Neural progenitor cell (in vitro differentiated cells): Measurements from ENCODE around the gene ZNF414.

Experiments used
- EZH2 ChIP-seq: fragments of 200-600 bp; sonication (generic); IDR thresholded peaks from 2 replicates; pipeline ENCODE4 v1.6.1; 2017; ENCODE audit warnings: antibody characterized with exemption, mild to moderate bottlenecking, moderate library complexity
- TF ChIP-seq, protein P1 (sequence below): fragments of 200-600 bp; sonication (generic); IDR thresholded peaks from 2 replicates; pipeline ENCODE4 v1.5.1; 2017; ENCODE audit warnings: antibody characterized with exemption, mild to moderate bottlenecking

DNA sequence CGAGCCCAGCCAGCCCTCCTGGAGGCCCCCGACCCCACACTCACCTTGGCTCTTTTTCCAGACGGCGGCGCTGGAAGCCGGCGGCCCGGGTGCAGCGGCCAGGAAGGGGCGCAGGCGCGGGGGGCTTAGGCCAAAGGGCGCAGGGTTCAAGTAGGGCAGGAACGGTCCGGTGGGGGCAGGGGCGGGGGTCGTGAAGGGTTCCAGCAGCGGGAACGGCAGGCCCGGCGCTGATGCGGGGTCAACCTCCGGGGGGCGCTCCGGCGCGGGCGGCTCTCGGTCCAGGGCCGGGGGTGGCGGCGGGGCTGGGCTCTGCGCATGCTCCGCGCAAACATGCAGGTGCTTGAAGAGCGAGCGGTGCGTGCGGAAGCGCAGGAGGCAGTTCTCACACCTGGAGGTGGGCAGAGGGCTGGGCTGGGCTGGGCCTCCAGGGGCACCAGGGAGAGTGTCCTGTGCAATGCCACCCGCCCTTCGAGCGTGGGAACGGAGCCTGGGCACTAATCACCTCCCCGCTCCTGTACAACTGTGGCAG, 2.3 kb downstream of the ZNF414 start:
- TF ChIP-seq, protein P1, sequence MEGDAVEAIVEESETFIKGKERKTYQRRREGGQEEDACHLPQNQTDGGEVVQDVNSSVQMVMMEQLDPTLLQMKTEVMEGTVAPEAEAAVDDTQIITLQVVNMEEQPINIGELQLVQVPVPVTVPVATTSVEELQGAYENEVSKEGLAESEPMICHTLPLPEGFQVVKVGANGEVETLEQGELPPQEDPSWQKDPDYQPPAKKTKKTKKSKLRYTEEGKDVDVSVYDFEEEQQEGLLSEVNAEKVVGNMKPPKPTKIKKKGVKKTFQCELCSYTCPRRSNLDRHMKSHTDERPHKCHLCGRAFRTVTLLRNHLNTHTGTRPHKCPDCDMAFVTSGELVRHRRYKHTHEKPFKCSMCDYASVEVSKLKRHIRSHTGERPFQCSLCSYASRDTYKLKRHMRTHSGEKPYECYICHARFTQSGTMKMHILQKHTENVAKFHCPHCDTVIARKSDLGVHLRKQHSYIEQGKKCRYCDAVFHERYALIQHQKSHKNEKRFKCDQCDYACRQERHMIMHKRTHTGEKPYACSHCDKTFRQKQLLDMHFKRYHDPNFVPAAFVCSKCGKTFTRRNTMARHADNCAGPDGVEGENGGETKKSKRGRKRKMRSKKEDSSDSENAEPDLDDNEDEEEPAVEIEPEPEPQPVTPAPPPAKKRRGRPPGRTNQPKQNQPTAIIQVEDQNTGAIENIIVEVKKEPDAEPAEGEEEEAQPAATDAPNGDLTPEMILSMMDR, result peak; percentile 15
- TF ChIP-seq EZH2, result no peak
